HG02571 (cell line): Measurements from ENCODE around the gene RBM20.

ENCODE experiments used
- ATAC-seq: cut with Tn5 transposase; IDR thresholded peaks from one replicate; pipeline ENCODE4 v1.9.1; 2021; ENCODE audit warnings: mild to moderate bottlenecking, moderate library complexity; ENCODE audit not compliant: unreplicated experiment

The RBM20 gene

GRCh38 chr10:110671788-110672579 is 27.8 kb downstream of the RBM20 start:
- peak; percentile 99 for ATAC-seq

DNA sequence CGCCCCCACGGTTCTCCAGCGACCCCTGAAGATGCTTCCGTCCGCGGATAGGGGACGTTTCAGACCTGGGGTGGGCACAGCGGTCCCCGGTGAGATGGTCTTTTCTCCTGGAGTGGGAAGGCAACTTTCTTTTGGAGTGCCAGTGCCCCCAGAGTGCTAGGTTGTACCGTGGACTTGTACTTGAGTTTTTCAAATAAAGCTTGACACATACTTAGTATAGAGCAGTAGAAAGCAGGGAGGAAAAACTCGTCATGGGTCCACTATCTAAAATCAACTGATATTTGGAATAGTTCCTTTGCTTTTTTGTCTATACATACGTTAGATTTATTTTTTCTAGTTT is 28.4 kb downstream of the RBM20 start:
- ATAC-seq: peak; percentile 31

DNA sequence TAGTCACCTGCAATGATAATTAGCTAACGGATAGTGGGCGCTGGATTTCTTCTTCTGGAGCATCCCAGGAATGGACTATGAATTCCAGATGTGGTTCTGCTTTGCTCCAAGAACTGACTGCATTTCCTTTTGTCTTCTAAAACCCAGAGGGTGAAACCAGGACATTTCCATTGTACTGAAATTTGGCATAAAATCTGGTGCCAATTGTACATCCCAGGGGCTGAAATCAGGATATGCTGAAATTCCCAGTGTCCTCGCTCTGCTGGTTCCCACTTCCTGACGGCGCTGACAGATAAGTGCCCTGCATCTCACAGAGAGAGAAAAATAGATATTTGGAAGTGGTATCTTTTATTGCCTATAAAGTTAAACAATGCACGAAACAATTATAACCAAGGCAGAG is 31.9 kb downstream of the RBM20 start:
- no peak for ATAC-seq

- ATAC-seq: no peak
Observed at GRCh38 chr10:110679486-110680272, 35.5 kb downstream of the RBM20 start.

DNA sequence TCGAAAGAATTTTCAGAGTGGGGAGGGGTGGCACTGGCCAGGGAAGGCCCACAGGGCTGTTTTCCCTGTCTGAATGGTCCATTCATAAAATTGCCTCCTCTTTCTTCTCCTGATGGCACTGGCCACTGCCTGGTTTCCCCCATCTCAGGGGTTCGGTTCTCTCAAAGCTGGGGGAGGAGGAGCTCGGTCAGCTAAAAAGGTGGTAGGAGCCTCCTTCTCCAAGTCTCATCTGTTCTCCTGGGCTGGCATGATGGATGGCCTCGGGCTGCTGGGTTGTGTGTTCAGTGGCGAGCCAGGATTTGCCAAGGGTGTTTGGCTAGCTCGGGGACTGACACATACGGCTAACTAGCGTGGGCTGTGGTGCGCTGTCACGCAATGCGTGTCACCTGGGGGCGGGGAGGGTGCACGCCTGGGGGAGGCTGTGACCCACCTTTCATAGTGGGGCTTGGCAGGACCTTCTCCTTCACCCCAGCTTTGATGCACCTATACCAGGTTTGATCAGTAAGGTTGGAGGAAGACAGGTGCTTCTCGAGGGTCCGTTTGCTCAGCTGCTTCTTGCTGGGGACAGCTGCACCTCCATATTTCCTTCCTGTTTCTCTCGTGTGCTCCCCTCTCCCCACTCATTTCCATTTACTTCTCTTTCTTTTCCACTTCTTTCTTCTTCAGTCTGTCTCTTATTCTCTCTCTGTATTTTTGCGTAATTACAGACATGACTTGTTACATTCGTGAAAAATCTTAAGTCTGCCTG is 36.3 kb downstream of the RBM20 start:
- no peak for ATAC-seq

GRCh38 chr10:110681023-110681681 is 37.0 kb downstream of the RBM20 start:
- ATAC-seq: no peak

DNA sequence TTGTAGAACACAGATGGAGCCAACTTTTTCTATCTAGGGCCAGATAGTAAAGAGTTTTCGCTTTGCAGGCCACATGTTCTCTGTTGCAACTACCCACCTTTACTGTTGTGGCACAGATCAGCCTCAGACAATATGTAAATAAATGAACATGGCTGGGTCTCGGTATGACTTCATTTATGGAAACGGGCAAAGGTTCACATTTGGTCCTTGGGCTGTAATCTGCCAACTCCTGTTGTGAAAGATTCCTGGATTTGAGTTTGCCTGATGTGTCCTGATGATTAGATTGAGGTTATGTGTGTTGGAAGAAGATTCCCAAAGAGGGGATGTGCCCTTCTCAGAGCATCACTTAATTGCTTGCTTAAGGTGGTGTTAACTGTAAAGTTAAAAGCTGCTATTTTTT is 38.2 kb downstream of the RBM20 start:
- no peak for ATAC-seq

- ATAC-seq: no peak
Observed at GRCh38 chr10:110684800-110685446, 40.8 kb downstream of the RBM20 start.

DNA sequence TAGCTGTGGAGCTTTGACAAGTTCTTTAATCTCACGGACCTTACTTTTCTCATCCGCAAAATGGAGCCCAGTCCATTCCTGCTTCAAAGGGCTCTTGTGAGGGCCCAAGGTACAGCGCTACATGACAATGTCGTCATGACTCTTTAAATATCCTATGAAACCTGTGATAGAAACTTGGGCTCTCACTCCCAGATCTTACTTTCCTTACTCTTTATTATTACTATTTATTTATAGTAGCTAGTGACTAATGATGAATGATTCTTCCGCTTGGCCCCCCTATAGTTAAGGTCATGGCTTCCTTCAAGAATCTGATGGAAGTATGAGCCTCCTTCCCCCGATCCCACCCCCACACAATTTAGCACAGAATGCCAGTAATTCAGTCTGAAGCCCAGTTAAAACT is 41.9 kb downstream of the RBM20 start:
- no peak for ATAC-seq

- no peak for ATAC-seq
Observed at GRCh38 chr10:110686949-110687348, 42.8 kb downstream of the RBM20 start.

DNA sequence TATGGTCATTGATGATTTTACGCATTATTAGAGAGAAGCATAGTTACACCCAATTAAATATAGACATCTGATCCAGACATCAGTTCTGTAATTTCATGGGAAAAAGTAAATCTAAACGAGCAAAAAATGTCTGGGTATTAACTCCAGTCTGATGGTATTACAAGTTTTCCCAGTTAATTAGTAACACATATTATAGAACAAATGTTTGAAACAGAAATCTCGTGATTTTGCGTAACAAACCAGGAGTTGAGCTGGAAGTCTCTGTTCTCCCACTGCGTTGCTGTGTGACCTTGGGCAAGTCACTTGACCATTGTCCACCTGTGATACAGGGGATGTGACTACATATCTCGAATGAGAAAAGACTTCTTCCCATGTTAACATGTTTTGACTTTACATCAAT is 43.3 kb downstream of the RBM20 start:
- no peak for ATAC-seq

DNA sequence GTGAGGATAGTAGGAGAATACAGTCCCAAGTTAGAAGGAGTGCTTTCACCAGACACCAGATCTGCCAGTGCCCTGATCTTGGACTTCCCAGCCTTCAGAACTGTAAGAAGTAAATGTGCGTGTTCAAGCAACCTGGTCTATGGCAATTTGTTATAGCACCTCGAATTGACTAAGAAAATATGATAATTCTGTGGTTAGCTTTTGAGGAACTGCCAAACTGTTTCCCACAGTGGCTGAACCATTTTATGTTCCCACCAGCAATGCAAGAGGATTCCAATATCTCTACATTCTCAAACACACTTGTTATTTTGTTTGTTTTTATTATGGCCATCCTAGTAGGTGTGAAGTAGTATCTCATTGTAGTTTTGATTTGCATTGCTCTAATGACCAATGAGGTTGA is 47.0 kb downstream of the RBM20 start:
- no peak for ATAC-seq

- no peak for ATAC-seq
Observed at GRCh38 chr10:110694263-110694662, 50.1 kb downstream of the RBM20 start.

- ATAC-seq: no peak
Observed at GRCh38 chr10:110694820-110695538, 50.8 kb downstream of the RBM20 start.

DNA sequence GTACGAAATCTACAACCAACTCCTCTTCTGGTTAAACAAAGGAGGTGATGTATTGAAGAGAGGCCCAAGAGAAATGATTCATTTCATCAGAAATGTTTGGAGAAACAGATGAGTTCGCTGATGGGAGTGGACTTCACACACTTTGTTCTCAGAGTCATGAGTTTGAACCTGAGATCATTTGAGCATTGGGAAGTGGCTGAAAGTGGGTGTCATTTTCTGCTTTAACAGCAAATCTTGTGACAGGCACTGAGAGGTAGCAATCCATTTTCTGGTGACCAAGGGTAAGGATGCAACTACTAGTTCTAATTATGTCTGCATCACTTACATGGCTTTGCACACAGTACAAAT is 51.4 kb downstream of the RBM20 start:
- ATAC-seq: no peak

DNA sequence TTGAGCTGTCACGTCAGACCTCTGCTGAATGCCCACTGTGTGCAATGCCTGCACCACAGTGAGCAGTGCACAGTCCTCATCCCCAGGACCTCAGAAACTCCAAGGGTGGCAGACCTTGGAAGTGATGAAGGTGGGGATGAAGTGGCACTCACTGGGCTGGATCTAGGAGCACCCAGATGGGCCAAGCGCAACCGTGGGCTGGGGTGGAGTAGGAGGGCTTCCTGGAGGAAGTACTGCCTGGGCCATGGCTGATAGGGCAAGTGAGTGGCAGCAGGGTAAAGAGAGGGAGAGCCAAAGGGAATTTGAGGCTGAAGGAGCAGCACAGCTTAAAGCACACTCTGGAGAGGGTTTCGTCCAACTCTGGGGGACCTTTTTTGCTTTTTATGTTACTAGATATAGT is 52.3 kb downstream of the RBM20 start:
- no peak for ATAC-seq

DNA sequence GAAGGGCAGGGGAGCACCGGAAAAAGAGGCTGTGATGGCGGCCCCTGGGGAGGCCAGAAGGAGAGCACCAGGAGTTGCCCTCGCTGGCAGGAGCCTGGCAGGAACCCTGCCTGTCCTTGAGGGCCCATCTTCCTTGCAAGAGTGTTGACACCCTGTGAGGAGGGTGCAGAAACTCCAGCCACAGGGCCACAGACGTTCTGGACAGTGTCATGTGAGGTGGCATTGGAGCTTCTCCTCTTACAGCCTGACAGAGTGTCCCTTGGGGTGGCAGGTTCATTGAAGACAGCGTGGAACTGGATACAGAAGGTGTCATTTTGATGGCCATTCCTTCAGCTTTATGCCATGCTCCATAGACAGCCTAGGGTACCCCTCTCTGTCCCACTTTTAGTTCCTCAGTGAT is 54.2 kb downstream of the RBM20 start:
- ATAC-seq: no peak

DNA sequence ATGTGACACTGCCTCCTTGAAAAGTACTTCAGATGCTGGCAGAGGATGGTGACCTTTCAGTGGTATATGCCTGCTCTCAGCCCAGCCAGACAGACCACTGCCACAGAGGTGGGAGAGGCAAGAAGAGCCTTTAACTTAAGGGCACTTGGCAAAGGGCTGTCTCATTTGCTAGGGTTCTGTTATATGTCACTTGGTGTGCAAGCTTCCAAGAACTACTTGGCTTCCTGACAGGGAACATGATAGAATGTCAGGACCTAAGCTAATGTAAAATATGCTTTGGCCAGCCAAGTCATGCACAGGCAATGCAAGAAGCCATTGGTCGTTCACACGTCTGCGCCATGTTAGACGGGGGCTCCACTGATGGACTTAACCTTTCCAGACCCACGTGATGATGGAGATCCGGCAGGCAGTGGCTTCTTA is 54.7 kb downstream of the RBM20 start:
- no peak for ATAC-seq

- no peak for ATAC-seq
Observed at GRCh38 chr10:110699859-110700468, 55.8 kb downstream of the RBM20 start.
